HEK293T (cell line): Measurements from ENCODE around the gene FAM200B.

Experiments
- CTCF ChIA-PET: fragments of 350-600 bp; formaldehyde crosslinking; extraction: SDS; loops from one replicate; lab custom pipeline; 2021; ENCODE audit warnings: antibody characterized with exemption, inconsistent platforms; lab: Yijun Ruan, JAX
- POLR2A ChIA-PET: fragments of 350-600 bp; formaldehyde crosslinking; extraction: SDS; loops from one replicate; lab custom pipeline; 2020; ENCODE audit warnings: antibody characterized with exemption, inconsistent platforms; lab: Yijun Ruan, JAX
- DNase-seq: peaks from one replicate; pipeline ENCODE4 v3.0.0; 2012; ENCODE audit warnings: mixed read lengths; ENCODE audit errors: extremely low spot score
- ARNT ChIP-seq: fragments of 450-650 bp; IDR thresholded peaks from 2 replicates; pipeline ENCODE4 v1.6.1; 2017; ENCODE audit warnings: mild to moderate bottlenecking
- BHLHE40 ChIP-seq: fragments of 450-650 bp; IDR thresholded peaks from 2 replicates; pipeline ENCODE4 v1.6.1; 2016; ENCODE audit warnings: mild to moderate bottlenecking, moderate library complexity, borderline replicate concordance
- CTBP1 ChIP-seq: fragments of 450-650 bp; IDR thresholded peaks from 2 replicates; pipeline ENCODE4 v1.6.1; 2016; ENCODE audit warnings: borderline replicate concordance
- ELF4 ChIP-seq: fragments of 450-650 bp; IDR thresholded peaks from 2 replicates; pipeline ENCODE4 v1.6.1; 2017; ENCODE audit warnings: antibody characterized with exemption
- FOXA1 ChIP-seq: fragments of 450-650 bp; IDR thresholded peaks from 2 replicates; pipeline ENCODE4 v1.6.1; 2016; ENCODE audit warnings: mild to moderate bottlenecking
- FOXK2 ChIP-seq: fragments of 450-650 bp; IDR thresholded peaks from 2 replicates; pipeline ENCODE4 v1.6.1; 2016; ENCODE audit warnings: mild to moderate bottlenecking
- FOXM1 ChIP-seq: fragments of 450-650 bp; IDR thresholded peaks from 2 replicates; pipeline ENCODE4 v1.6.1; 2017; ENCODE audit warnings: mild to moderate bottlenecking, borderline replicate concordance
- HDGF ChIP-seq: fragments of 450-650 bp; IDR thresholded peaks from 2 replicates; pipeline ENCODE4 v1.6.1; 2017; ENCODE audit warnings: antibody characterized with exemption, borderline replicate concordance
- L3MBTL2 ChIP-seq: fragments of 450-650 bp; conservative IDR thresholded peaks from 2 replicates; pipeline ENCODE4 v1.6.1; 2016; ENCODE audit warnings: mild to moderate bottlenecking
- LEF1 ChIP-seq: fragments of 450-650 bp; IDR thresholded peaks from 2 replicates; pipeline ENCODE4 v1.6.1; 2017; ENCODE audit warnings: mild to moderate bottlenecking, borderline replicate concordance
- NFRKB ChIP-seq: fragments of 450-650 bp; IDR thresholded peaks from 2 replicates; pipeline ENCODE4 v1.6.1; 2016; ENCODE audit warnings: mild to moderate bottlenecking, moderate library complexity
- PKNOX1 ChIP-seq: fragments of 450-650 bp; IDR thresholded peaks from 2 replicates; pipeline ENCODE4 v1.6.1; 2016
- SP1 ChIP-seq: fragments of 450-650 bp; IDR thresholded peaks from 2 replicates; pipeline ENCODE4 v1.6.1; 2017
- SUZ12 ChIP-seq: fragments of 450-650 bp; IDR thresholded peaks from 2 replicates; pipeline ENCODE4 v1.6.1; 2016; ENCODE audit warnings: mild to moderate bottlenecking
- TARDBP ChIP-seq: fragments of 450-650 bp; IDR thresholded peaks from 2 replicates; pipeline ENCODE4 v1.6.1; 2016
- ZNF384 ChIP-seq: fragments of 450-650 bp; IDR thresholded peaks from 2 replicates; pipeline ENCODE4 v1.6.1; 2016

The FAM200B gene

GRCh38 chr4:15714141-15714540 is 32.5 kb downstream of the FAM200B start:
- TF ChIP-seq PKNOX1 (no peak), FOXA1 (no peak), FOXM1 (no peak), SP1 (no peak), HDGF (no peak), ARNT (no peak), CTBP1 (no peak), ELF4 (no peak), SUZ12 (no peak), L3MBTL2 (no peak), LEF1 (no peak), ZNF384 (no peak), NFRKB (no peak)
- CTCF ChIA-PET: no interaction called here
- POLR2A ChIA-PET: no interaction called here
- no peak for DNase-seq

- CTCF ChIA-PET: no interaction called here
- POLR2A ChIA-PET: no interaction called here
- TF ChIP-seq HDGF (no peak), NFRKB (no peak), L3MBTL2 (no peak; the same call in 1 of the 2 replicates), FOXA1 (no peak), BHLHE40 (no peak), TARDBP (no peak), FOXM1 (no peak), CTBP1 (no peak), ARNT (no peak), SUZ12 (no peak), ELF4 (no peak), LEF1 (no peak)
- DNase-seq: no peak
Observed at GRCh38 chr4:15714646-15715435, 33.2 kb downstream of the FAM200B start.

- POLR2A ChIA-PET: no interaction called here
- TF ChIP-seq ELF4: no peak
- TF ChIP-seq L3MBTL2: no peak
- no peak for TF ChIP-seq PKNOX1
- TF ChIP-seq SP1: no peak
- no peak for TF ChIP-seq ARNT
- no peak for TF ChIP-seq LEF1
- CTCF ChIA-PET: no interaction called here
- no peak for DNase-seq
Observed at GRCh38 chr4:15716115-15716514, 34.5 kb downstream of the FAM200B start.

- ChIA-PET CTCF (no interaction called here), POLR2A (no interaction called here)
- DNase-seq: no peak
- TF ChIP-seq FOXM1 (no peak), CTBP1 (no peak), ZNF384 (no peak), TARDBP (no peak), NFRKB (no peak), LEF1 (no peak), PKNOX1 (no peak), BHLHE40 (no peak), FOXK2 (no peak), HDGF (no peak), L3MBTL2 (no peak), SP1 (no peak), ELF4 (no peak), SUZ12 (no peak), ARNT (no peak), FOXA1 (no peak)
Observed at GRCh38 chr4:15717086-15717485, 35.5 kb downstream of the FAM200B start.

GRCh38 chr4:15717657-15718416 is 36.2 kb downstream of the FAM200B start:
- ChIA-PET CTCF (interaction anchor here (0.5 kb wide), 1 partner anchor 75 kb away, joined by 3 read pairs; no protein-coding TSS in a partner anchor), POLR2A (no interaction called here)
- no peak for DNase-seq

More at GRCh38 chr4:15717657-15718416, 36.2 kb downstream of the FAM200B start:
- no peak for TF ChIP-seq PKNOX1
- TF ChIP-seq CTBP1: no peak
- no peak for TF ChIP-seq HDGF
- no peak for TF ChIP-seq L3MBTL2
- TF ChIP-seq BHLHE40: no peak
- no peak for TF ChIP-seq TARDBP
- TF ChIP-seq LEF1: no peak
- TF ChIP-seq FOXM1: no peak
- no peak for TF ChIP-seq ELF4
- TF ChIP-seq SUZ12: no peak
- no peak for TF ChIP-seq NFRKB
- no peak for TF ChIP-seq FOXA1
